Measurements from ENCODE around the gene MAP2K3. TPM values are rescaled to one million over a fixed set of nuclear protein-coding genes. Genes with fewer than 3 reads are reported as not detected.

The MAP2K3 gene
- total and polyA plus RNA-seq, 11 donors, result 29.4 to 170 (median 54.4) TPM

DNA sequence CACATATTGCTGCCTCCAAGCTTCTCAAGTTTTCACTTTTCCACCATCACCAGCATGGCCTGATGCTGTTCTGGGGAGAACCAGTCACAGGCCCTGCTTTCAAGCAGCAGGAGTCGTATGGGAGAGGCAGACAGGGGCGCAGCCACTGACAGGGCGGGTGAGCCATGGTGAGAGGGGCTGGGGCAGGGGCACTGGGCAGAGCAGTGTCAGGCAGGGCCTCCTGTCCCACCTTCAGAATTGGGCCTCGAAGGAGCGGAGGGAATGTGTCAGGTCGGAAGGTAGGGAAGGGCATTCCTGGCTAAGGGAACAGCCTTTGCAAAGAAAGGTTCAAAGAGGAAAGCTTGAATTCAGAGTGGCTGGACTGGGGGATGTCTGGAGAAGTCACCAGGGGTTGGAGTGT is 4.9 kb upstream of the MAP2K3 start:
- H3K4me3 ChIP-seq, result no peak overlapping the region
- intact Hi-C loops (cut with DNase I), result loop anchor here in 8 of 10 donors (2.0 to 10.0 kb wide), 6 partner anchors 45 to 233 kb away; partner anchors contain the start of gene DHRS7B (in 4 of the 8)
- ATAC-seq (no peak), DNase-seq (no peak)
- no peak overlapping the region for H3K27ac ChIP-seq
- peaks cover 0 to 65% (median 27%) of the 10 kb centered on the region in 12 donors for H3K4me1 ChIP-seq
- WGBS, 4 donors, result 79 to 82% (median 81%) methylated on average over 6 of the region's 6 CpGs
- H3K9me3 ChIP-seq, result no peaks in the 10 kb centered on the region
- TF ChIP-seq, protein P1, sequence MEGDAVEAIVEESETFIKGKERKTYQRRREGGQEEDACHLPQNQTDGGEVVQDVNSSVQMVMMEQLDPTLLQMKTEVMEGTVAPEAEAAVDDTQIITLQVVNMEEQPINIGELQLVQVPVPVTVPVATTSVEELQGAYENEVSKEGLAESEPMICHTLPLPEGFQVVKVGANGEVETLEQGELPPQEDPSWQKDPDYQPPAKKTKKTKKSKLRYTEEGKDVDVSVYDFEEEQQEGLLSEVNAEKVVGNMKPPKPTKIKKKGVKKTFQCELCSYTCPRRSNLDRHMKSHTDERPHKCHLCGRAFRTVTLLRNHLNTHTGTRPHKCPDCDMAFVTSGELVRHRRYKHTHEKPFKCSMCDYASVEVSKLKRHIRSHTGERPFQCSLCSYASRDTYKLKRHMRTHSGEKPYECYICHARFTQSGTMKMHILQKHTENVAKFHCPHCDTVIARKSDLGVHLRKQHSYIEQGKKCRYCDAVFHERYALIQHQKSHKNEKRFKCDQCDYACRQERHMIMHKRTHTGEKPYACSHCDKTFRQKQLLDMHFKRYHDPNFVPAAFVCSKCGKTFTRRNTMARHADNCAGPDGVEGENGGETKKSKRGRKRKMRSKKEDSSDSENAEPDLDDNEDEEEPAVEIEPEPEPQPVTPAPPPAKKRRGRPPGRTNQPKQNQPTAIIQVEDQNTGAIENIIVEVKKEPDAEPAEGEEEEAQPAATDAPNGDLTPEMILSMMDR (IDR thresholded peaks at IDR 0.05), result no peak
- no peak for TF ChIP-seq POLR2A (IDR thresholded peaks at IDR 0.05)
- no peaks in the 10 kb centered on the region for H3K27me3 ChIP-seq
- H3K36me3 ChIP-seq, result no peaks in the 10 kb centered on the region

DNA sequence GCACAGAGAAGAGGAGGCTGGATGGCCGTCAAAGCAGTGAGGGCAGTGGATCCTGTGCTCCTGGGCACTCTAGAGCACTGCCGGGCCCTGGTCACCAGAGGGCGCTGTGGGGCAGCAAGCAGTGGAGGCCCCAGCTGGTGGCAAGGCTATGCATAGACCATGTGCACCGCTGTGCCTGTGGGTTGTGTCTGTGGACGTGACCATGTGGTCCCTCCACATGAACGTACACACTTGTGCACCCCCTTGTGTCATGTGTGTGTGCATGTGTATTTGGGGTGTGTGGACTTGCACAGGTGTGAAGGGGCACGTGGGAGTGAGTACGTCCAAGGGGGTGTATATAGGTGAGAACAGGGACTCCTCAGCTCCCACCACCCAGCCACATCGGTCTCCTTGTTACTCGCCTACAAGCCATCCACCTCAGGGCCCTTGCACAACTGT is 4.4 kb upstream of the MAP2K3 start:
- Histone ChIP-seq H3K9me3 (no peaks in the 10 kb centered on the region), H3K27me3 (no peaks in the 10 kb centered on the region), H3K4me1 (peaks cover 0 to 63% (median 22%) of the 10 kb centered on the region in 12 donors), H3K27ac (no peak overlapping the region), H3K36me3 (no peaks in the 10 kb centered on the region), H3K4me3 (no peak overlapping the region)
- peak; percentile 85 to 95 (median 89) for DNase-seq
- 26 to 31% (median 29%) methylated on average over 9 to 10 of the region's 10 CpGs for WGBS, 4 donors
- intact Hi-C loops (cut with DNase I), result loop anchor here in 8 of 10 donors (1.0 to 10.0 kb wide), 9 partner anchors 37 to 235 kb away; partner anchors contain the start of genes DHRS7B (in 1 of the 8) and USP22 (in 1 of the 8)
- TF ChIP-seq POLR2A (IDR thresholded peaks at IDR 0.05), result no peak
- TF ChIP-seq, protein P1 (IDR thresholded peaks at IDR 0.05), result peak; percentile 95 to 99 (median 98)
- ATAC-seq, result peak; percentile 39 to 58 (median 50)

DNA sequence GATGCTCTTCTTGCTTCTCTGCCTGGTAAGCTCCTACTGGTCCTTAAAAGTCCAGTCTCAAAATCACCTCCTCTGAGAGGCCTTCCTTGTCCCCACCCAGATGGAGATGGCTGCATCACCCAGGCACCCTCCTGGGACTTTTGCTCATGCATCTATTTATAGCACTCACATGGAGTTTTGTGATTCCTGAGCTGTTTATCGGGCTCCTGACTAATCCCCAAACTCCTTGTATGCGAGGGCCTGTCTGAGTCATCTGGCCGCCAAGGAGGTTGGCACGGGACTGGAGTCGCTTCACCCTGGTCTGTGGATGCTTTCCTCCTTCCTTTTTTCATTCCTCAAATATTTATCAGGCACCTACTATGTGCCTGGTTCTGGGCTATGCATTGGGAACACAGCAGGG is 2.3 kb upstream of the MAP2K3 start:
- peak in 3 of 5 donors; percentile 33 to 74 (median 40) for DNase-seq
- Histone ChIP-seq H3K9me3 (no peaks in the 10 kb centered on the region), H3K4me3 (no peak overlapping the region), H3K27me3 (no peaks in the 10 kb centered on the region), H3K4me1 (peaks cover 7 to 65% (median 28%) of the 10 kb centered on the region in 12 donors), H3K36me3 (no peaks in the 10 kb centered on the region), H3K27ac (peak overlapping the region in 10 of 12 donors; percentile 13 to 97 (median 82))
- peak in 1 of 4 donors; percentile 2 for ATAC-seq
- intact Hi-C loops (cut with DNase I), result loop anchor here in 8 of 10 donors (5.0 to 10.0 kb wide), 7 partner anchors 35 to 237 kb away; partner anchors contain the start of genes DHRS7B (in 1 of the 8) and USP22 (in 1 of the 8)
- TF ChIP-seq, protein P1 (IDR thresholded peaks at IDR 0.05), result no peak
- TF ChIP-seq POLR2A (IDR thresholded peaks at IDR 0.05), result no peak
- WGBS, 4 donors, result 39 to 55% (median 45%) methylated on average over 5 of the region's 5 CpGs

DNA sequence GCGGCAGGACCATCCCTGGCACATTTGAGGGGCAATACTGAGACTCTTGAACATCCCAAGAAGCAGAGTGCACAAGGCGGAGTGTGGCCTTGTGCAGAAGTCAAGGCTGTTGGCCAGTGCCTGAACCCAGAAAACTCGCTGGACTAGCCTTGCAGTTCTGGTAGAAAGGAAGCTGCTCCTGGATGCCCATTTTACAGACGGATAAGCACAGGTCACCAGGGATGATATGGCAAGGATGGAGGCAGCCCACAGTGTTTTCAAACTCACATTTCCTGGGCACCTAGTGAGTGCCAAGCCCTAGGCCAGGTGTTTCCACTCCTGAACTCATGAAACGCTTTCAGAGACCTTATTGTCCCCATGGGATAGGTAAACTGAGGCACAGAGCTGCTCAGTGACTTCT is 1.7 kb upstream of the MAP2K3 start:
- Histone ChIP-seq H3K4me3 (no peak overlapping the region), H3K27ac (peak overlapping the region in 10 of 12 donors; percentile 13 to 97 (median 92)), H3K9me3 (no peaks in the 10 kb centered on the region), H3K4me1 (peaks cover 11 to 70% (median 33%) of the 10 kb centered on the region in 12 donors), H3K27me3 (no peaks in the 10 kb centered on the region), H3K36me3 (no peaks in the 10 kb centered on the region)
- WGBS, 4 donors, result 82 to 97% (median 86%) methylated on average over 5 of the region's 5 CpGs
- DNase-seq (no peak), ATAC-seq (no peak)
- intact Hi-C loops (cut with DNase I), result loop anchor here in 8 of 10 donors (5.0 to 10.0 kb wide), 7 partner anchors 34 to 238 kb away; partner anchors contain the start of genes DHRS7B (in 1 of the 8) and USP22 (in 1 of the 8)
- TF ChIP-seq, protein P1 (IDR thresholded peaks at IDR 0.05), result no peak
- TF ChIP-seq POLR2A (IDR thresholded peaks at IDR 0.05), result no peak
